HG03280 (cell line): Measurements from ENCODE around the gene REG1B.
"Not testable (repeated sequence)": the region's sequence is repeated elsewhere in the genome, so short reads cannot be mapped to it uniquely, and the experiment has no call there.

Experiments
- ATAC-seq: cut with Tn5 transposase; IDR thresholded peaks from one replicate; pipeline ENCODE4 v1.9.1; 2021; ENCODE audit warnings: mild to moderate bottlenecking, moderate library complexity; ENCODE audit not compliant: unreplicated experiment

Gene REG1B

DNA sequence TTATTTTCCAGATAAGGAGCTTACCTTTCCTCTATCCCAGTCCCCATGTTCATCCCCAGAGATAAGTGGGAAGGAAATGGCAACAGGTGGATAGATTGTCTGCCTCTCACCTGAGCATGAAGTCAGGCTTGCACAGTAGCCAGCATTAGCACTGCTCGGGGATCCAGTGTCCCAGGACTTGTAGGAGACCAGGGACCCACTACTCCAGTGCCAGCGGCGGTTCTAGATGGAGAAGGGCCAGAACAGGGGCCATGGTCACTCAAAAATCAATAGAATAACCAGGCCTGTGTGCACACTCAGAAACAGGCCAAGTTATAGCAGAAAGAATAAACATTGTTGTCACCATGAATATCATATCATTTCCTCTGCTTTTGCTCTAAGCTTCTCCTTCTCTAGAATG is 2.4 kb downstream of the REG1B start:
- no peak for ATAC-seq

GRCh38 chr2:79084495-79085135 is 3.2 kb downstream of the REG1B start:
- no peak for ATAC-seq

DNA sequence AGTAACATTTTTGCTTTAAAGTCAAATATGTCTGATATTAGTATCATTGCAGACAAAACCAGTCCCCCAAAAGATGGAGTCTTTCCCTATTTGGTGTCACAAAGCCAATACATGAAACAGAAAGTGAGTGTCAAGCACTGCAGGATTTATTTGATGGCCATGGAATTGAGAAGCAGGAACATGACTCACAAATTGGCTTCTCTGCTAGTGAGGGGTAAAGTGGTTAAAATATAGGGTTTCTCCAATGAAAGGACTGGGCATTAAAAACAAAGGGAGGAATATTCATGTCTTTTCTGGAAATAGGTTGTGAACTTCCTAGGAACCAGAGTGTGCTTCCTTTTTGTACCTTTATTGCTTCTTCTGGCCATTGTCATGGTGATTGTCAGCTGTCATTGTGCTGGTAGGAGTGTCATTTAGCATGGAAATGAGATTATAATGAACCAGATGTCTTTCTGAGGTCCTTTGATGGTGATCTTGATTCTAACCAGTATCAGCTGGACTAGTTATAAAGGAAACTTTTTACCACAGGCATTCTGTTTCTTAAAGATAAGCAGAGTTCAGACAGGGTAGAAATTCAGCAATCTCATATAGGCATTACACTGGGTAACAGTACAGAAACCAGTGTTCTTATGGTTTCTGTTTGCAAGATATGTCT is 4.1 kb downstream of the REG1B start:
- ATAC-seq, result no peak

- no peak for ATAC-seq
These were observed 4.8 kb downstream of the REG1B start for GRCh38 chr2:79082987-79083386.

DNA sequence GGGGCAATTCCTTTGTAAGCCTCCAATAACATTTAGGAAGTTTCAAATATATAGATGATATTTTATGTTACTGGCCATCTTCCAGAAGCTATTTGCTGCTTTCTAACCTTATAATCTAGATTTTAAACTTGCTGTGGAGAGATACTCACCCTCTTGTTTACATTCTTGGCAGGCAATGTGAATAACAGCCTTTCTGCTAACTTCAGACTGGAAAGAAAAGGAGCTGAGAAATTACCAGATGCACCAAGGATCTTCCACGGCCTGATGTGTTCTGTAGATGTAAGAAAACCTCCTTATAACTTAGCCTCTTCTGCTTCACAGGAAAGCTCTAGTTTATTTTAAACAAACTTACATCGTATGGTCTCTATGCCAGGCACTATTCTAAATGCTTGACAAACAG is 16.7 kb downstream of the REG1B start:
- no peak for ATAC-seq

DNA sequence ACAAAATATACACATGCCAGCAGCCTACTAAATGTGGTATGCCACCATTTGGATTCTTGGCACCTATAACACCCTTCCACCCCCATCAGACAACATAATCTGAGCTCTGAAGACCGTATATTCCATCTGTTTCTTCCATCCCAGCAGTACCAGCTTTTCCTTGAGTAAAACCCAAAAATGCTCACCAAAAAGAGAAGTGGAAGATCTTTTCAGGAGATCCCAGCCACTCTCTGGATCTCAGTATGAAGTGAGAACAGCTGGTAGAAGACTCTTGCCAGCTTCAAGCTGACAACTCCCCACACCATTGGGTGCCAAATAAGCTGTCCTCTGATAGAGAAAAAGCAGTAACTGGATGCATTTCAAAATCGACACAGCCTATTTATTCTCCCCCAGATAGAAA is 22.6 kb downstream of the REG1B start:
- ATAC-seq, result no peak

DNA sequence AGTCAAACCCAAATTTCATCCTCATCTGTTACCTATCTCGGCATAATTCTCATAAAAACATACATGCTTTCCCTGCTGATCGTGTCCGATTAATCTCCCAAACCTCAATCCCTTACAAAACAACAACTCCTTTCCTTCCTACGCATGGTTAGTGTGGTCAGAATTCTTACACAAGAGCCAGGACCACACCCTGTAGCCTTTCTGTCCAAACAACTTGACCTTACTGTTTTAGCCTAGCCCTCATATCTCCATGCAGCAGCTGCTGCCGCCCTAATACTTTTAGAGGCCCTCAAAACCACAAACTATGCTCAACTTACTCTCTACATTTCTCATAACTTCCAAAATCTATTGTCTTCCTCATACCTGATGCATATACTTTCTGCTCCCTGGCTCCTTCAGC is 33.0 kb downstream of the REG1B start:
- not testable (repeated sequence) for ATAC-seq

DNA sequence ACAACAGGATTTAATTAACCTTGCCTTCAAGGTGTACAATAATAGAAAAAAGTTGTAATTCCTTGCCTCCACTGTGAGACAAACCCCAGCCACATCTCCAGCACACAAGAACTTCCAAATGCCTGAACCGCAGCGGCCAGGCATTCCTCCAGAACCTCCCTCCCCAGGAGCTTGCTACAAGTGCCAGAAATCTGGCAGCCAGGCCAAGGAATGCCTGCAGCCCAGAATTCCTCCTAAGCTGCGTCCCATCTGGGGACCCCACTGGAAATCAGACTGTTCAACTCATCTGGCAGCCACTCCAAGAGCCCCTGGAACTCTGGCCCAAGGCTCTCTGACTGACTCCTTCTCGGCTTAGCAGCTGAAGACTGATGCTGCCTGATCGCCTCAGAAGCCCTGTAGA is 34.3 kb downstream of the REG1B start:
- not testable (repeated sequence) for ATAC-seq

DNA sequence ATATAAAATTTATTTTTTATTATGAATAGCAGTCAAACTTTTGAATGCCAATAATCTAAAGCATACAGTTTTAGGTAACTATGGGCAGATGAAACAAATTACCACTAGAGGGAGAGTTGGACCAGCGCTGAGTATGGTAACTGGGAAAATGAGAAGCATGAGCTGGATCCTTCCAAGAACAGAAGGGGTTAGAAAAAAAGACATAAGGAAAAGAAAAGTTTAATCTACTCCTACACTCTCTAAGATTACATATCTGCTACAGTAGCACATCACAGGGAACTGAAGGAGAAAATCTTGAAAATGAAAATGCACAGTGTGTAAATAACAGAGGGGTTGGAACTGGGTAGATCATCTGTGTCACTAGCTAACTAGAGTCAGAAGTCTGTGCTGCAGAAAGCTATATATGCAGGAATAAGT is 46.8 kb downstream of the REG1B start:
- no peak for ATAC-seq

DNA sequence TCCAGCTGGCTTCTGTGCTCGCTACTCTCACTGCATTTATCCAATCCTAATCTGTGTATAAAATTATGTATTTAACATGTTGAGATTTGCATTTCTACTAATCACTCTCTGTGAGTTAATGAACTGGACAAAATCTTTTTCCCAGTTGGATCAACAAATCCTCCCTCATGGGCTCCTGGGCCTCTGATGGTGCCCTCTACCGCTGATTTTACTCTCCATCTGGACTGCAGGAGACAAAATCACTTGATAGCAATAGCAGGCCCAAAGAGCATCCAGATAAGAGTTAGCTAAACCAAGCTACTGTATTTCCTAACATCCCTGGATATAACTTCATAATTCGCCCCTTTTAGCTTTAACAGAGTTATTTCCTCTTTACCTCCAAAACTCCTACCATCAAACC is 47.8 kb downstream of the REG1B start:
- ATAC-seq, result no peak
